ENCODE data around the gene GET3. TPM values are rescaled to one million over a fixed set of nuclear protein-coding genes. Genes with fewer than 3 reads are reported as not detected.

Gene GET3
- polyA plus RNA-seq, 1 of the 3 experiments (the other 2 are of a cell fraction): 264 TPM

DNA sequence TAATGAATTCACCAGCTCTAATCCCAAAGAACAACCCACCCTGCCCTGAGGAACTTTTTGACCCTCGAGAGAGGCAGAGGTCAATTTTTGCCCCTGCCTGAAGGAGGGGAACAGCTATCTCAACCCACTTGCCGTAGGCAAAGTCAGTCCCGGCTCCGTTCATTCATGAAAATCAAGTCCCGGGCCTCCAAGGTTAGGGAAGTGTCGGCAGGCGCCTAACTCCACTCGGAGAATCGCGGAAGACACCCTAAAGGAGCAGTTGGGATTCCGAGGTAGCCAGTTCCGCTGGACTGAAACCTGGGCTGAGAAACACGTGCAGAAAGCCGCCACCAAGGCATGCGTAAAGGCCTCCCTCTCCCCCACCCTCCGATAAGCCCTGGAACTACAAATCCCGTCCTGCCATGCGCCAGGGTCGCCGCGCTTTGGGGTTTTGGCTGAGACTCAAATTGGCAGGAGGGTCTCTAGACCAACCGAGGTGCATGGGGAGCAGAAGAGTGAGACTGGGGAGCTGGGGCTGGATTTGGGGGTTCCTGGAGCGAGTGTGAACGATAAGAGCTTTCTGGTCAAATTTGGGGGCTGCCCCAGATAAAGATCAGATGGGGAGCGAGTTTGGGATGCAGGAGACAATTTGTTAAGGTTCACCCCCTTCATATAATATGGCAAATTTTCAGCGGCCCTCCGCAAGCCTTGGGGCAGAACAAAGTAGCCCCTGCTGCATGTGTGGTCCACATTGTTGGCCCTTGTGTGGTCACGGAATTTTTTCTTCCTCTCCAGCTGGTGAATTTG lies 13.5 kb upstream of the GET3 start, which contains the start of gene TNPO2:
TSS of gene TNPO2 (minus strand) at position 292 of the 786 bp plus-strand sequence. CDS start 2,955 bp downstream, outside the sequence.
- POLR2A ChIA-PET: interaction anchor here (1.0 to 1.6 kb wide), 4 partner anchors 8 to 222 kb away, joined by 3 to 6 read pairs (median 4); partner anchors contain the start of genes FBXW9 and RAD23A
- TF ChIP-seq, protein P1, sequence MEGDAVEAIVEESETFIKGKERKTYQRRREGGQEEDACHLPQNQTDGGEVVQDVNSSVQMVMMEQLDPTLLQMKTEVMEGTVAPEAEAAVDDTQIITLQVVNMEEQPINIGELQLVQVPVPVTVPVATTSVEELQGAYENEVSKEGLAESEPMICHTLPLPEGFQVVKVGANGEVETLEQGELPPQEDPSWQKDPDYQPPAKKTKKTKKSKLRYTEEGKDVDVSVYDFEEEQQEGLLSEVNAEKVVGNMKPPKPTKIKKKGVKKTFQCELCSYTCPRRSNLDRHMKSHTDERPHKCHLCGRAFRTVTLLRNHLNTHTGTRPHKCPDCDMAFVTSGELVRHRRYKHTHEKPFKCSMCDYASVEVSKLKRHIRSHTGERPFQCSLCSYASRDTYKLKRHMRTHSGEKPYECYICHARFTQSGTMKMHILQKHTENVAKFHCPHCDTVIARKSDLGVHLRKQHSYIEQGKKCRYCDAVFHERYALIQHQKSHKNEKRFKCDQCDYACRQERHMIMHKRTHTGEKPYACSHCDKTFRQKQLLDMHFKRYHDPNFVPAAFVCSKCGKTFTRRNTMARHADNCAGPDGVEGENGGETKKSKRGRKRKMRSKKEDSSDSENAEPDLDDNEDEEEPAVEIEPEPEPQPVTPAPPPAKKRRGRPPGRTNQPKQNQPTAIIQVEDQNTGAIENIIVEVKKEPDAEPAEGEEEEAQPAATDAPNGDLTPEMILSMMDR (IDR thresholded peaks at IDR 0.05): no peak
- TF ChIP-seq MEF2A (IDR thresholded peaks at IDR 0.05; ENCODE audit: borderline replicate concordance, low read depth): no peak
- TF ChIP-seq TAF1 (IDR thresholded peaks at IDR 0.05; ENCODE audit: borderline replicate concordance, low read depth, low read length): no peak
- TF ChIP-seq ELF1 (IDR thresholded peaks at IDR 0.05): no peak
- no peak for TF ChIP-seq EP300 (IDR thresholded peaks at IDR 0.05; ENCODE audit: borderline replicate concordance in 1 of 2, low read depth in 1 of 2, low read length in 1 of 2)
- TF ChIP-seq YY1 (IDR thresholded peaks at IDR 0.05; ENCODE audit: low read depth): no peak
- TF ChIP-seq FOXM1 (IDR thresholded peaks at IDR 0.05; ENCODE audit: low read depth): no peak
- TF ChIP-seq, protein P2, sequence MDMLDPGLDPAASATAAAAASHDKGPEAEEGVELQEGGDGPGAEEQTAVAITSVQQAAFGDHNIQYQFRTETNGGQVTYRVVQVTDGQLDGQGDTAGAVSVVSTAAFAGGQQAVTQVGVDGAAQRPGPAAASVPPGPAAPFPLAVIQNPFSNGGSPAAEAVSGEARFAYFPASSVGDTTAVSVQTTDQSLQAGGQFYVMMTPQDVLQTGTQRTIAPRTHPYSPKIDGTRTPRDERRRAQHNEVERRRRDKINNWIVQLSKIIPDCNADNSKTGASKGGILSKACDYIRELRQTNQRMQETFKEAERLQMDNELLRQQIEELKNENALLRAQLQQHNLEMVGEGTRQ (IDR thresholded peaks at IDR 0.05; ENCODE audit: borderline replicate concordance, low read depth, low read length): no peak
- TF ChIP-seq SIN3A (IDR thresholded peaks at IDR 0.05; ENCODE audit: borderline replicate concordance, low read depth, low read length): peak; percentile 84
- no peak for TF ChIP-seq FOSL2 (IDR thresholded peaks at IDR 0.05; ENCODE audit: borderline replicate concordance, low read depth)
- TF ChIP-seq FOXJ3 (CRISPR knock-in tag; IDR thresholded peaks at IDR 0.05): no peak
- TF ChIP-seq RXRA (IDR thresholded peaks at IDR 0.05; ENCODE audit: borderline replicate concordance, low read depth): no peak
- TF ChIP-seq, protein P3, sequence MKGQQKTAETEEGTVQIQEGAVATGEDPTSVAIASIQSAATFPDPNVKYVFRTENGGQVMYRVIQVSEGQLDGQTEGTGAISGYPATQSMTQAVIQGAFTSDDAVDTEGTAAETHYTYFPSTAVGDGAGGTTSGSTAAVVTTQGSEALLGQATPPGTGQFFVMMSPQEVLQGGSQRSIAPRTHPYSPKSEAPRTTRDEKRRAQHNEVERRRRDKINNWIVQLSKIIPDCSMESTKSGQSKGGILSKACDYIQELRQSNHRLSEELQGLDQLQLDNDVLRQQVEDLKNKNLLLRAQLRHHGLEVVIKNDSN (IDR thresholded peaks at IDR 0.05; ENCODE audit: borderline replicate concordance, low read depth): peak; percentile 69; the same call in 1 of the 2 replicates
- no peak for TF ChIP-seq TEAD4 (IDR thresholded peaks at IDR 0.05; ENCODE audit: borderline replicate concordance, insufficient read depth)
- TF ChIP-seq, protein P4, sequence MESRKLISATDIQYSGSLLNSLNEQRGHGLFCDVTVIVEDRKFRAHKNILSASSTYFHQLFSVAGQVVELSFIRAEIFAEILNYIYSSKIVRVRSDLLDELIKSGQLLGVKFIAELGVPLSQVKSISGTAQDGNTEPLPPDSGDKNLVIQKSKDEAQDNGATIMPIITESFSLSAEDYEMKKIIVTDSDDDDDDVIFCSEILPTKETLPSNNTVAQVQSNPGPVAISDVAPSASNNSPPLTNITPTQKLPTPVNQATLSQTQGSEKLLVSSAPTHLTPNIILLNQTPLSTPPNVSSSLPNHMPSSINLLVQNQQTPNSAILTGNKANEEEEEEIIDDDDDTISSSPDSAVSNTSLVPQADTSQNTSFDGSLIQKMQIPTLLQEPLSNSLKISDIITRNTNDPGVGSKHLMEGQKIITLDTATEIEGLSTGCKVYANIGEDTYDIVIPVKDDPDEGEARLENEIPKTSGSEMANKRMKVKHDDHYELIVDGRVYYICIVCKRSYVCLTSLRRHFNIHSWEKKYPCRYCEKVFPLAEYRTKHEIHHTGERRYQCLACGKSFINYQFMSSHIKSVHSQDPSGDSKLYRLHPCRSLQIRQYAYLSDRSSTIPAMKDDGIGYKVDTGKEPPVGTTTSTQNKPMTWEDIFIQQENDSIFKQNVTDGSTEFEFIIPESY (IDR thresholded peaks at IDR 0.05; ENCODE audit: borderline replicate concordance, low read depth): 0 out of 2 replicates have a peak, but pooled peaks have one; percentile 22
- no peak for TF ChIP-seq RCOR1 (IDR thresholded peaks at IDR 0.05; ENCODE audit: low read length)
- peak; percentile 83 for TF ChIP-seq GATA2 (CRISPR knock-in tag; IDR thresholded peaks at IDR 0.05)
- TF ChIP-seq TCF12 (IDR thresholded peaks at IDR 0.05): no peak
- TF ChIP-seq, protein P5, sequence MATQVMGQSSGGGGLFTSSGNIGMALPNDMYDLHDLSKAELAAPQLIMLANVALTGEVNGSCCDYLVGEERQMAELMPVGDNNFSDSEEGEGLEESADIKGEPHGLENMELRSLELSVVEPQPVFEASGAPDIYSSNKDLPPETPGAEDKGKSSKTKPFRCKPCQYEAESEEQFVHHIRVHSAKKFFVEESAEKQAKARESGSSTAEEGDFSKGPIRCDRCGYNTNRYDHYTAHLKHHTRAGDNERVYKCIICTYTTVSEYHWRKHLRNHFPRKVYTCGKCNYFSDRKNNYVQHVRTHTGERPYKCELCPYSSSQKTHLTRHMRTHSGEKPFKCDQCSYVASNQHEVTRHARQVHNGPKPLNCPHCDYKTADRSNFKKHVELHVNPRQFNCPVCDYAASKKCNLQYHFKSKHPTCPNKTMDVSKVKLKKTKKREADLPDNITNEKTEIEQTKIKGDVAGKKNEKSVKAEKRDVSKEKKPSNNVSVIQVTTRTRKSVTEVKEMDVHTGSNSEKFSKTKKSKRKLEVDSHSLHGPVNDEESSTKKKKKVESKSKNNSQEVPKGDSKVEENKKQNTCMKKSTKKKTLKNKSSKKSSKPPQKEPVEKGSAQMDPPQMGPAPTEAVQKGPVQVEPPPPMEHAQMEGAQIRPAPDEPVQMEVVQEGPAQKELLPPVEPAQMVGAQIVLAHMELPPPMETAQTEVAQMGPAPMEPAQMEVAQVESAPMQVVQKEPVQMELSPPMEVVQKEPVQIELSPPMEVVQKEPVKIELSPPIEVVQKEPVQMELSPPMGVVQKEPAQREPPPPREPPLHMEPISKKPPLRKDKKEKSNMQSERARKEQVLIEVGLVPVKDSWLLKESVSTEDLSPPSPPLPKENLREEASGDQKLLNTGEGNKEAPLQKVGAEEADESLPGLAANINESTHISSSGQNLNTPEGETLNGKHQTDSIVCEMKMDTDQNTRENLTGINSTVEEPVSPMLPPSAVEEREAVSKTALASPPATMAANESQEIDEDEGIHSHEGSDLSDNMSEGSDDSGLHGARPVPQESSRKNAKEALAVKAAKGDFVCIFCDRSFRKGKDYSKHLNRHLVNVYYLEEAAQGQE (IDR thresholded peaks at IDR 0.05; ENCODE audit: low read depth, low read length): no peak
- peak; percentile 100 for TF ChIP-seq MXI1 (IDR thresholded peaks at IDR 0.05; ENCODE audit: low read depth, low read length)
- TF ChIP-seq RAD21 (IDR thresholded peaks at IDR 0.05; ENCODE audit: low read length): no peak
- no peak for TF ChIP-seq EZH2phosphoT487 (IDR thresholded peaks at IDR 0.05; ENCODE audit: borderline replicate concordance, low read depth)
- TF ChIP-seq SMC3 (IDR thresholded peaks at IDR 0.05; ENCODE audit: low read depth, low read length): no peak

More for the DNA sequence above, 13.5 kb upstream of the GET3 start, which contains the start of gene TNPO2:
- Histone ChIP-seq H3K4me2 (peak within 1 kb of the TSS; percentile 89), H3K4me3 (ENCODE audit: low read depth in 2 of 2, low read length in 1 of 2) (peak within 1 kb of the TSS; percentile 63 to 77), H4K20me1 (ENCODE audit: insufficient read depth) (no peaks in the 10 kb centered on the region), H3K9me2 (no peaks in the 10 kb centered on the region), H3K27me3 (ENCODE audit: insufficient read depth) (no peaks in the 10 kb centered on the region), H3K27ac (ENCODE audit: low read depth in 2 of 2, low read length in 1 of 2) (peak within 1 kb of the TSS; percentile 88 to 89), H3K9me3 (no peaks in the 10 kb centered on the region), H3F3A (replicated peaks; ENCODE audit: insufficient read depth) (peaks cover 22% of the 10 kb centered on the region), H2AFZ (ENCODE audit: low read depth) (peak within 1 kb of the TSS; percentile 75), H3K4me1 (ENCODE audit: control insufficient read depth in 1 of 2, insufficient read depth in 2 of 2, low read depth in 1 of 2, low read length in 1 of 2) (peaks cover 7 to 8% of the 10 kb centered on the region in 2 experiments; a peak in 3 of 4 replicates), H3K79me2 (ENCODE audit: insufficient read depth) (peaks cover 48% of the 10 kb centered on the region), H3K9ac (peak within 1 kb of the TSS; percentile 95), H3K36me3 (replicated peaks in 1 of 2; ENCODE audit: control insufficient read depth in 1 of 2, insufficient read depth in 2 of 2, low read length in 1 of 2) (peaks cover 5 to 9% of the 10 kb centered on the region in 2 experiments)
- CTCF ChIA-PET: interaction anchor here (0.7 to 3.8 kb wide), 6 partner anchors 9 to 124 kb away, joined by 3 to 25 read pairs (median 4); partner anchors contain the start of gene TRIR
- WGBS (ENCODE audit: low lambda C conversion rate): 6% methylated on average over 21 of the region's 28 CpGs
- DNase-seq: peak; percentile 88
